Islet of Langerhans (tissue), 1 donor: Measurements from ENCODE around the gene BMX.

ENCODE experiments used
- FAIRE-seq: peaks from one replicate; lab custom pipeline; 2011; peaks lifted over from hg19 to GRCh38; lab: Jason Lieb, UNC

BMX gene

GRCh38 chrX:15574017-15574416 is 73.4 kb downstream of the BMX start:
- FAIRE-seq, result no peak

GRCh38 chrX:15576019-15576418 is 75.4 kb downstream of the BMX start:
- no peak for FAIRE-seq

GRCh38 chrX:15579778-15580747 is 79.5 kb downstream of the BMX start:
- no peak for FAIRE-seq

GRCh38 chrX:15594371-15594770 is 93.8 kb downstream of the BMX start:
- peak; percentile 30 for FAIRE-seq

GRCh38 chrX:15598026-15598425 is 97.4 kb downstream of the BMX start:
- FAIRE-seq, result no peak

- no peak for FAIRE-seq
Measured at GRCh38 chrX:15599461-15599860, 98.9 kb downstream of the BMX start.

GRCh38 chrX:15600049-15600448 is 99.4 kb downstream of the BMX start:
- FAIRE-seq, result no peak

GRCh38 chrX:15600745-15601144 is 100.1 kb downstream of the BMX start, which contains the start of gene ACE2:
Gene ACE2 (minus strand): TSS chrX:15600960. CDS start chrX:15600911, 49 bp downstream.
- FAIRE-seq, result no peak

- FAIRE-seq, result peak; percentile 36
Measured at GRCh38 chrX:15601932-15602331, 101.3 kb downstream of the BMX start.

GRCh38 chrX:15602761-15603160 is 102.2 kb downstream of the BMX start:
- FAIRE-seq, result no peak

GRCh38 chrX:15605226-15605625 is 104.6 kb downstream of the BMX start:
- FAIRE-seq, result no peak
